IMR-90 (cell line): ENCODE measurements around the gene FADS2. TPM values are rescaled to one million over a fixed set of nuclear protein-coding genes. Genes with fewer than 3 reads are reported as not detected.

Experiments
- ATAC-seq: fragments of 200-7000 bp; cut with Tn5 transposase; 2 replicates; pipeline ENCODE4 v1.9.1; 2020; ENCODE audit warnings: low read depth, mild to moderate bottlenecking, moderate library complexity
- BruUV-seq: library from RNA; stranded (reverse); fragments of 400-500 nt; replicated peaks from 2 replicates; lab custom pipeline; 2021; lab: Mats Ljungman, UMichigan
- CTCF ChIA-PET: fragments of 300-600 bp; formaldehyde crosslinking; extraction: SDS; loops from one replicate; lab custom pipeline; 2021; ENCODE audit warnings: antibody characterized with exemption; lab: Yijun Ruan, JAX
- POLR2A ChIA-PET: fragments of 300-600 bp; sonication (Branson Sonifier 250); formaldehyde crosslinking; loops from one replicate; lab custom pipeline; 2022; ENCODE audit warnings: antibody characterized with exemption; ENCODE audit not compliant: unreplicated experiment; lab: Charles Lee
- DNase-seq: peaks from one replicate; pipeline ENCODE4 v3.0.0; 2013
- H2AFZ ChIP-seq: replicated peaks from 2 replicates; pipeline ENCODE3; 2013; ENCODE audit warnings: low read length, mild to moderate bottlenecking; ENCODE audit not compliant: poor library complexity
- H2AK5ac ChIP-seq: 2 replicates; pipeline ENCODE4 v1.6.1; 2013; ENCODE audit warnings: low read depth, low read length, inconsistent platforms
- H2AK9ac ChIP-seq: replicated peaks from 2 replicates; pipeline ENCODE3; 2013; ENCODE audit warnings: mild to moderate bottlenecking, low read depth, low read length, moderate library complexity; ENCODE audit not compliant: poor library complexity
- H2BK120ac ChIP-seq: 2 replicates; pipeline ENCODE4 v1.6.1; 2013; ENCODE audit warnings: low read depth, low read length, inconsistent platforms
- H2BK15ac ChIP-seq: 3 replicates; pipeline ENCODE4 v1.6.1; 2013; ENCODE audit warnings: low read depth, low read length, inconsistent platforms
- H2BK20ac ChIP-seq: 2 replicates; pipeline ENCODE4 v1.6.1; 2013; ENCODE audit warnings: low read depth, mild to moderate bottlenecking, inconsistent platforms, low read length, moderate library complexity
- H2BK5ac ChIP-seq: 2 replicates; pipeline ENCODE4 v1.6.1; 2013; ENCODE audit warnings: mild to moderate bottlenecking, low read depth, low read length, inconsistent platforms; ENCODE audit not compliant: poor library complexity, severe bottlenecking
- H3K14ac ChIP-seq: replicated peaks from 2 replicates; pipeline ENCODE4 v1.6.1; 2013; ENCODE audit warnings: low read depth, low read length, inconsistent platforms
- H3K18ac ChIP-seq: 2 replicates; pipeline ENCODE4 v1.6.1; 2013; ENCODE audit warnings: low read depth, low read length, control low read depth
- H3K23ac ChIP-seq: 2 replicates; pipeline ENCODE4 v1.6.1; 2013; ENCODE audit warnings: low read depth, low read length, inconsistent platforms
- H3K27ac ChIP-seq: 2 replicates; pipeline ENCODE4 v1.5.1; 2013; ENCODE audit warnings: mild to moderate bottlenecking, control low read depth, low read length; ENCODE audit not compliant: insufficient read depth
- H3K27me3 ChIP-seq: 2 replicates; pipeline ENCODE4 v1.6.1; 2013; ENCODE audit warnings: low read length; ENCODE audit not compliant: control insufficient read depth, insufficient read depth
- H3K36me3 ChIP-seq: 2 replicates; pipeline ENCODE4 v1.6.1; 2013; ENCODE audit warnings: low read length, mixed read lengths; ENCODE audit not compliant: control insufficient read depth, insufficient read depth
- H3K4ac ChIP-seq: 2 replicates; pipeline ENCODE4 v1.6.1; 2013; ENCODE audit warnings: low read depth, low read length, inconsistent platforms
- H3K4me1 ChIP-seq: 2 replicates; pipeline ENCODE4 v1.6.1; 2013; ENCODE audit warnings: low read length, mixed read lengths; ENCODE audit not compliant: control insufficient read depth, insufficient read depth
- H3K4me2 ChIP-seq: 2 replicates; pipeline ENCODE4 v1.6.1; 2013; ENCODE audit warnings: low read depth, mild to moderate bottlenecking, control low read depth, low read length, moderate library complexity
- H3K4me3 ChIP-seq: 2 replicates; pipeline ENCODE4 v1.5.1; 2013; ENCODE audit warnings: low read depth, mild to moderate bottlenecking, control low read depth, low read length, moderate library complexity; ENCODE audit not compliant: insufficient read depth
- H3K56ac ChIP-seq: 2 replicates; pipeline ENCODE4 v1.6.1; 2013; ENCODE audit warnings: low read length, inconsistent platforms; ENCODE audit not compliant: insufficient read depth; ENCODE audit errors: extremely low read depth
- H3K79me1 ChIP-seq, 2 experiments: 2 replicates each; pipeline ENCODE4 v1.6.1; 2013; ENCODE audit warnings: low read length in 2 of 2, inconsistent platforms in 1 of 2, low read depth in 1 of 2
- H3K9ac ChIP-seq: 2 replicates; pipeline ENCODE4 v1.6.1; 2013; ENCODE audit warnings: low read depth, low read length, control low read depth
- H3K9me1 ChIP-seq: 2 replicates; pipeline ENCODE4 v1.6.1; 2013; ENCODE audit warnings: low read length, inconsistent platforms; ENCODE audit not compliant: insufficient read depth
- H3K9me3 ChIP-seq: 2 replicates; pipeline ENCODE4 v1.6.1; 2013; ENCODE audit warnings: low read length; ENCODE audit not compliant: control insufficient read depth, insufficient read depth
- H4K20me1 ChIP-seq: 2 replicates; pipeline ENCODE4 v1.6.1; 2013; ENCODE audit warnings: low read length, inconsistent platforms; ENCODE audit not compliant: insufficient read depth
- H4K5ac ChIP-seq: 2 replicates; pipeline ENCODE4 v1.6.1; 2013; ENCODE audit warnings: mild to moderate bottlenecking, low read depth, low read length, control low read depth
- H4K8ac ChIP-seq, 2 experiments: 2 replicates each; pipeline ENCODE4 v1.6.1; 2013; ENCODE audit warnings: low read depth in 2 of 2, low read length in 2 of 2, control low read depth in 1 of 2, inconsistent platforms in 1 of 2
- H4K91ac ChIP-seq: 2 replicates; pipeline ENCODE4 v1.6.1; 2013; ENCODE audit warnings: low read depth, low read length, inconsistent platforms; ENCODE audit not compliant: insufficient read depth
- CHD1 ChIP-seq: IDR thresholded peaks from 2 replicates; pipeline ENCODE4 v1.6.1; 2012; ENCODE audit warnings: low read depth, low read length, improper control_type of control experiment
- ELK1 ChIP-seq: fragments of 150-350 bp; IDR thresholded peaks from 2 replicates; pipeline ENCODE4 v1.6.1; 2016; ENCODE audit warnings: low read depth, mild to moderate bottlenecking, low read length, moderate library complexity, borderline replicate concordance
- WGBS, 2 experiments: methylation state at CpG; one replicate each; pipeline versions ENCODE4 v1.1.5 to v1.1.7; 2013; ENCODE audit warnings: missing lambda C conversion rate in 2 of 2; ENCODE audit not compliant: insufficient read length in 1 of 2; ENCODE audit errors: extremely low coverage in 2 of 2; 5-methylcytosine and 5-hydroxymethylcytosine counted together
- dilution Hi-C: fragments of 300-500 bp; cut with HindIII; formaldehyde crosslinking; loops from one replicate; pipeline ENCODE4 v1.14.3; 2018; ENCODE audit warnings: low sequenced_read_pairs; ENCODE audit not compliant: unreplicated experiment
- in situ Hi-C: fragments of 300-500 bp; cut with MboI; formaldehyde crosslinking; loops from 3 replicates; pipeline ENCODE4 v1.14.3; 2019; ENCODE audit warnings: low sequenced_read_pairs, inconsistent platforms, mixed read lengths
- intact Hi-C: fragments of 100-400 bp; cut with micrococcal nuclease; formaldehyde crosslinking; loops from 2 replicates; pipeline ENCODE4 v1.10.0; 2022
- polyA plus RNA-seq, 3 experiments: library from polyadenylated mRNA; depleted of rRNA; stranded (reverse); fragments of >200 nt; gene quantifications; 2 replicates each; pipeline ENCODE4 v1.2.3, GENCODE V29; 2012; ENCODE audit warnings: low replicate concordance in 1 of 3
- total RNA-seq: library from RNA; depleted of rRNA; stranded (reverse); fragments of >200 nt; gene quantifications from 2 replicates; pipeline ENCODE4 v1.2.3, GENCODE V29; 2012
- TF ChIP-seq, protein P1 (sequence below): conservative IDR thresholded peaks from 2 replicates; pipeline ENCODE4 v1.5.1; 2012; ENCODE audit warnings: mild to moderate bottlenecking, low read depth, low read length, improper control_type of control experiment

Gene FADS2
- total and polyA plus RNA-seq, 2 of the 4 experiments (the other 2 are of a cell fraction): 33.3 to 88.4 TPM

DNA sequence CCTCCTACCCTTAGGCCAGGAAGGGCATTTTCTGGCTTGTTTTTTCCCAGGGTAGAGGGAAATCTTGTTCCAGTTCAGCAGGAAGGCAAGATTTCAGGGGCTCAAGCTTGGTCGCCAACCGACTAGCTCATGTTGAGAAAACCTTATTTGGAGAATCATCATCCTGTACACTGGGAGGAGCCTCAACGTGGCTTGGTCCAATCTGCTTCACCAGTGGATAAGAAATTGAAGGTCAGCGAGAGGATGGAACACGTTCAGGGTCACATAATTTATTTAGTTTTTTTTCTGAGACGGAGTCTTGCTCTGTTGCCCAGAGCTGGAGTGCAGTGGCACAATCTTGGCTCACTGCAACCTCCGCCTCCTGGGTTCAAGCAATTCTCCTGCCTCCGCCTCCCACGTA, 20.5 kb downstream of the FADS2 start:
- no peak overlapping the region for H3K27ac ChIP-seq
- H4K5ac ChIP-seq: no peak overlapping the region
- H3K9me3 ChIP-seq: no peaks in the 10 kb centered on the region
- H3K4me3 ChIP-seq: no peak overlapping the region
- ATAC-seq: no peak
- H4K8ac ChIP-seq: no peak overlapping the region
- TF ChIP-seq CHD1 (no peak), ELK1 (no peak)
- TF ChIP-seq, protein P1, sequence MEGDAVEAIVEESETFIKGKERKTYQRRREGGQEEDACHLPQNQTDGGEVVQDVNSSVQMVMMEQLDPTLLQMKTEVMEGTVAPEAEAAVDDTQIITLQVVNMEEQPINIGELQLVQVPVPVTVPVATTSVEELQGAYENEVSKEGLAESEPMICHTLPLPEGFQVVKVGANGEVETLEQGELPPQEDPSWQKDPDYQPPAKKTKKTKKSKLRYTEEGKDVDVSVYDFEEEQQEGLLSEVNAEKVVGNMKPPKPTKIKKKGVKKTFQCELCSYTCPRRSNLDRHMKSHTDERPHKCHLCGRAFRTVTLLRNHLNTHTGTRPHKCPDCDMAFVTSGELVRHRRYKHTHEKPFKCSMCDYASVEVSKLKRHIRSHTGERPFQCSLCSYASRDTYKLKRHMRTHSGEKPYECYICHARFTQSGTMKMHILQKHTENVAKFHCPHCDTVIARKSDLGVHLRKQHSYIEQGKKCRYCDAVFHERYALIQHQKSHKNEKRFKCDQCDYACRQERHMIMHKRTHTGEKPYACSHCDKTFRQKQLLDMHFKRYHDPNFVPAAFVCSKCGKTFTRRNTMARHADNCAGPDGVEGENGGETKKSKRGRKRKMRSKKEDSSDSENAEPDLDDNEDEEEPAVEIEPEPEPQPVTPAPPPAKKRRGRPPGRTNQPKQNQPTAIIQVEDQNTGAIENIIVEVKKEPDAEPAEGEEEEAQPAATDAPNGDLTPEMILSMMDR: no peak
- no peak overlapping the region for H2AK5ac ChIP-seq
- H2BK5ac ChIP-seq: no peak overlapping the region
- no peak overlapping the region for H4K91ac ChIP-seq
- in situ Hi-C loops (no loop called here), intact Hi-C loops (no loop called here), dilution Hi-C loops (no loop called here)
- 0 out of 2 replicates have a peak, but pooled peaks cover 3% of the 10 kb centered on the region for H3K9me1 ChIP-seq
- peaks cover 50% of the 10 kb centered on the region for H3K36me3 ChIP-seq
- no CpG with 5 or more reads among the region's 9 CpGs for WGBS, 2 experiments
- H3K4me2 ChIP-seq: no peak overlapping the region
- POLR2A ChIA-PET: no interaction called here
- no peak overlapping the region for H3K56ac ChIP-seq
- H3K4ac ChIP-seq: no peak overlapping the region
- no peak overlapping the region for H3K14ac ChIP-seq
- peaks cover 3% of the 10 kb centered on the region; the same call in 1 of the 2 replicates for H4K20me1 ChIP-seq
- BruUV-seq: no TSS peak
- CTCF ChIA-PET: no interaction called here
- H2AK9ac ChIP-seq: no peak overlapping the region
- no peaks in the 10 kb centered on the region for H3K4me1 ChIP-seq
- no peak overlapping the region for H2BK20ac ChIP-seq
- H3K18ac ChIP-seq: no peak overlapping the region
- H3K79me1 ChIP-seq: no peaks in the 10 kb centered on the region
- no peak overlapping the region for H2AFZ ChIP-seq
- H2BK15ac ChIP-seq: no peak overlapping the region
- DNase-seq: no peak
- no peak overlapping the region for H3K9ac ChIP-seq
- no peak overlapping the region for H2BK120ac ChIP-seq
- no peaks in the 10 kb centered on the region for H3K27me3 ChIP-seq
- no peak overlapping the region for H3K23ac ChIP-seq
